ENCODE results near the gene SCD.
"Not testable (repeated sequence)": the region's sequence is repeated elsewhere in the genome, so short reads cannot be mapped to it uniquely, and the experiment has no call there.

Gene SCD

GRCh38 chr10:100346765-100347567 lies at the start of gene SCD:
SCD (plus strand) TSS chr10:100347233; CDS start chr10:100347505, 272 bp downstream.
- peak; percentile 39 to 50 for DNase-seq (ENCODE audit: low read depth in 2 of 2, low spot score in 1 of 2)

DNA sequence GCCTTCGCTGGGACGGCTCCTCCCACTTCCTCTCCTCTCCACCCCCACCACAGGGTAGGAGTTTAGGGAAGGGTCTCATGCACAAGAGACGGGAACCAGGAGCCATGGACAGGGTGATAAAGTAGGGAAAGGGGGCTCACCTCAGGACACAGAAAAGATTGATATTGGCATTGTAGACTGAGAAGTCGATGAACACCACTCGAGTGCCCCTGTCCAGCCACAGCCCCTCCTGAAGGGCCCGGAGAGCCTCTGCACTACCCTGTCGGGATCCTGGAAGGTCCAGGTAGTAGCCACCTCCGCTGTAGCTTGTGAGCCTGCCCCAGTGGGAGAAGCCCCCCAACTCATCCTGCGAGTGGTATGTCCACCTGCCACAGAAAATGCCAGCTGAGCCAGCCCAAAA lies 49.8 kb upstream of the SCD start:
- no peak for DNase-seq (ENCODE audit: low read depth in 2 of 2, low spot score in 1 of 2)

GRCh38 chr10:100301123-100301522 lies 45.9 kb upstream of the SCD start:
- not testable (repeated sequence) for DNase-seq (ENCODE audit: low read depth in 2 of 2, low spot score in 1 of 2)

DNA sequence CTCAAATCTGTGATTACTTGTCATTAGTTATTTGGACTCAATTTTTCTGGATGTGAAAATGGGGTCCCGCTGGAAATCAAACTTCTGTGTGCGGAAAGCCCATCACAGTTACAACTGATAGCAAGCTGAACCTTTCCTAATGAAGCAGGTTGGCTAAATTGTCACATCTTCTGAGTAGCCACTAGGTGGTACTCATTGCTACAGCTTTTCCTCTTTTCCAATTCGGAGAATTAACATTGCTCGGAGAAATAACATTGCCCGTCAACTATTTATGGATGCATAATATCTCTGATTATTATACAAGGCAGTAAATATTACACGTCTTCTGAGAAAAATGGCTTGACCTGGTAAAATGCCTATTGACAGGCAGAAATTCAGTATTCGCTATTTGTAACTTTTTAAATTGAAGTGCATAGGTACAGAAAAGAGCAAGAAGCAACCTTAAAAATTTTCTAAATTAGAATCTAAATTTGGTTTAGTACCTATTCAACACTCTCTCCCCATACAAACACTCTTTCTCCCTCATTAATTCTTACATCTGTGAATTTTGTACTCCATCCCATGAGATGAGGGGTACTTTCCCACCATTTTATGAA lies 43.2 kb upstream of the SCD start:
- no peak for DNase-seq (ENCODE audit: low read depth in 2 of 2, low spot score in 1 of 2)

DNA sequence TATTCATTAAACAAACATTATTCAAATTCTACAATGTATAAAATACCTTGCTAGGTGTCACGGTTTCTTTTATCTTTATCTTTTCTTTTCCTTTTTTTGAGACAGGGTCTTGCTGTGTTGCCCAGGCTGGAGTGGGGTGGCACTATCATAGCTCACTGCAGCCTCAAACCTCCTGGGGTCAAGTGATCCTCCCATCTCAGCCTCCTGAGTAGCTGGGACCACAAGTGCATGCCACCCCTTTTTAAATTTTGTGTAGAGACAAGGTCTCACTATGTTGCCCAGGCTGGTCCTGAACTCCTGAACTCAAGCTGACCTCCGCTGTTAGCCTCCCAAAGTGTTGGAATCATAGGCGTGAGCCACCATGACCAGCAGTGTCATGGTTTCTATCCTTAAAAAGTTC lies 42.6 kb upstream of the SCD start:
- DNase-seq (ENCODE audit: low read depth in 2 of 2, low spot score in 1 of 2) = no peak

DNA sequence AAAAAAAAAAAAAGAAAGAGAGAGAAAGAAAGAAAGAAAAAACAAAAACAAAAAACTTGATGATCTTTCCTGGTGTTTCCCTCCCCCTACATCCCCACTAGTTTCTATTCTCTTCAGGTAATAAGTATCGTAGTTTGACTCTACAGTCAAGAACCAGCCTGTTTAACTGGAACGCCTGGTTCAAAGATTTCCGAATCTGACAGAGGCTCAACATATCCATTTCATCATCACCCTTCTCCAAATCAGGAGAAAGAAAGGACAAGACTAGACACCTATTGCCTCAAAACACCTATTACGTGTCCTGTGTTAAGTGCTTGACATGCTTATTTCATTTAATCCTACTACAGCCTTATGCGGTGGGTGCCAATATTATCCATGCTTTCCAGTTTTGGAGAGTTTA lies 40.2 kb upstream of the SCD start:
- DNase-seq (ENCODE audit: low read depth in 2 of 2, low spot score in 1 of 2) = no peak

- DNase-seq (ENCODE audit: low read depth in 2 of 2, low spot score in 1 of 2) = no peak
These were observed 39.3 kb upstream of the SCD start for GRCh38 chr10:100307684-100308083.

- no peak for DNase-seq (ENCODE audit: low read depth in 2 of 2, low spot score in 1 of 2)
These were observed 35.7 kb upstream of the SCD start for GRCh38 chr10:100311298-100311697.

GRCh38 chr10:100315615-100316014 lies 31.4 kb upstream of the SCD start:
- no peak for DNase-seq (ENCODE audit: low read depth in 2 of 2, low spot score in 1 of 2)

GRCh38 chr10:100318207-100318606 lies 28.8 kb upstream of the SCD start:
- DNase-seq (ENCODE audit: low read depth in 2 of 2, low spot score in 1 of 2) = no peak

- DNase-seq (ENCODE audit: low read depth in 2 of 2, low spot score in 1 of 2) = no peak
These were observed 27.2 kb upstream of the SCD start for GRCh38 chr10:100319707-100320402.

- DNase-seq (ENCODE audit: low read depth in 2 of 2, low spot score in 1 of 2) = no peak
These were observed 21.9 kb upstream of the SCD start for GRCh38 chr10:100325158-100325557.

- no peak for DNase-seq (ENCODE audit: low read depth in 2 of 2, low spot score in 1 of 2)
These were observed 19.9 kb upstream of the SCD start for GRCh38 chr10:100327007-100327717.

GRCh38 chr10:100327718-100328009 lies 19.4 kb upstream of the SCD start:
- no peak for DNase-seq (ENCODE audit: low read depth in 2 of 2, low spot score in 1 of 2)

- DNase-seq (ENCODE audit: low read depth in 2 of 2, low spot score in 1 of 2) = no peak
These were observed 18.8 kb upstream of the SCD start for GRCh38 chr10:100328198-100328597.

- DNase-seq (ENCODE audit: low read depth in 2 of 2, low spot score in 1 of 2) = no peak
These were observed 17.0 kb upstream of the SCD start, which contains the start of gene PKD2L1 for GRCh38 chr10:100330079-100330478. PKD2L1 (minus strand) TSS chr10:100330228; CDS start chr10:100330103, 125 bp downstream.

DNA sequence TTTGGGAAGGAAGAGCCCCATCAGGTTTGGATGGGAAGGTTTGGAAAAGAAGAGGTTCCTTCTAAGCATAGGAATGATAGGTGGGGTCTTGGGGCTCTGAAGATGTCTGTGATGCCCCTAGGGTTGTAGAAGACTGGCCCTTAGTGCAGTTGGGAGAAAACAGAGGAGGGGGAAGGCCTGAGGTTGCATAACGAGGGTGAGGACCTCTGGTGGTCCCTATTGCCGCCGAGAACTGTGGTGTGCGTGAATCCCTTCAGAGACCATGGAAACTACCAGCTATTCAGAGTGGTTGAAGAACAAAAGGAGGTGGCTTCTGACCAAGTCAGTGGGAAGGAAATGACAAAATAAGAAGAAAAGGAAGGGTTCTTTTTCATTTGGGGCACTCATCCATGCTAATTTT lies 13.9 kb upstream of the SCD start:
- DNase-seq (ENCODE audit: low read depth in 2 of 2, low spot score in 1 of 2) = no peak

DNA sequence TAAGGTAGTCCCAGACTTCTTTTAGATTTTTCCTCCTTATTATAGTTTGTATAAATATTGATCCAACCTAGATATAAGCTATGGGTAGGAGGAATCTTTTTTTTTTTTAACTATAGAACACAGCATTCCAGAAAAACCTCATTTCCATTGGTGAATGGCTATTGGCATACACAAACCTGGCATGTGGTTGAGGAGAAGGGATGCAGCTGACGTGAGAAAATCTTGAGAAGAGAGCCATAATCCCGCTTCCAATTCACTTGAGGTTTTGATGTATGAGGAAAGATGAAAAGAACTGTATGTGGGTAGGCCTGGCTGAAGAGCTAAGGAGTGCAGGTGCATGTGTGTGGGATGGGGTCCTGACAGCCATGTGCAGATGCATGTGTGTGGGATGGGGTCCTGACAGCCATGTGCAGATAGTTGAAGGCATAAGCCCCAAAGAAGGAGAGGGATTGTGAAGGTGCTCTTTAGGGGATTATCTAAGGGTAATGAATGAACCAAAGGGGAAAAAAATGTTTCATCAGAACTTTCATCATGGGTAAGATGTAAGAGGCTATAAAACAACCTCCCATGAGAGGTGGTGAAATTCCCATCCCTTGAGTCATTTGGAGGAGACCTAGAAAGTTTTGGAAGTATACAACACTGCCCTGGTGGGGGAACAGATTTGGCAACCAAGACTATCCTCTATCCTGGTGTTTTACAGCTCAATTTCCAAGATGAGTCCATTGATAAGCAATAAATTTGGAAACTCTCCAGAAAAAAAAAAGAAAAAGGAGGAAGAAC lies 13.2 kb upstream of the SCD start:
- DNase-seq (ENCODE audit: low read depth in 2 of 2, low spot score in 1 of 2) = no peak

DNA sequence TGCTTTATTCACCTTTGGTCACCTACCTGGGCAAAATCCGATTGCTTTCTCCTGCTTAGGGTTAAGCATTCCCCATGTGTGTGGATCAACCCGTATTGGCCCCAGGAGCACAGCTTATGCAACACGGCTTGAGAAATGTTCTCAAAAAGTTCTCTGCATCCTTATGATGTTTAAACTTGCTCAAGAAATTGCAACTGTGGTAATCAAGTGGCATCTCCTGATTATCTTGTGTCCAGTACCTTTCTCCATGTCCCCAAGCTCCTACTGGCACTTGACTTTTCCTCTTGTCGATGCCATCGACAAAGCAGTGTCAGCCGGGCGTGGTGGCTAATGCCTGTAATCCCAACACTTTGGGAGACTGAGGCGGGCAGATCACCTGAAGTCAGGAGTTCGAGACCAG lies 12.3 kb upstream of the SCD start:
- DNase-seq (ENCODE audit: low read depth in 2 of 2, low spot score in 1 of 2) = no peak

- peak; percentile 50 to 63 for DNase-seq (ENCODE audit: low read depth in 2 of 2, low spot score in 1 of 2)
These were observed 8.5 kb upstream of the SCD start for GRCh38 chr10:100338434-100339036.

DNA sequence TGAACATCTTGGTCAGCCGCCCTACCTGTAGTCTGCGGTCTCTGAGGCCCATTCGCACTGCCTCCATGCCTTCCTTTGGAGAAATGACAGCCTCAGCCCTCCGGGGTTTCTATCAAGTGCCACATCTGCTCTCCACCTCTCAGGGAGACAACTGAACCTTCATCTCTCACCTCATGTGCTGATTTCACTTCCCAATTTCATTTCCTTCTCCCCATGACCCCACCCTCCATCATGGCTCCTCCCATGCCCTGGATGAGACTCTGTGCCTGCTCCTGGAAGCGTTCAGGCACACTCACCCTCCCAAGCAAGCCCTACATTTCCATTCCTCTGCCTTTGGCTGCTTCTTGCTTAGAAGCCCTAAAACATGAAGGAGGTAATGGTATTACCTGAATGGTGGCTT lies 7.8 kb upstream of the SCD start:
- DNase-seq (ENCODE audit: low read depth in 2 of 2, low spot score in 1 of 2) = no peak
